ENCODE results near the gene KNG1. TPM values are rescaled to one million over a fixed set of nuclear protein-coding genes. Genes with fewer than 3 reads are reported as not detected.

The KNG1 gene
- total and polyA plus RNA-seq, 2 of the 8 experiments (the other 6 are each of a cell fraction or from before 2014, with no cell fraction given), result 0.05 TPM; not detected in 1

DNA sequence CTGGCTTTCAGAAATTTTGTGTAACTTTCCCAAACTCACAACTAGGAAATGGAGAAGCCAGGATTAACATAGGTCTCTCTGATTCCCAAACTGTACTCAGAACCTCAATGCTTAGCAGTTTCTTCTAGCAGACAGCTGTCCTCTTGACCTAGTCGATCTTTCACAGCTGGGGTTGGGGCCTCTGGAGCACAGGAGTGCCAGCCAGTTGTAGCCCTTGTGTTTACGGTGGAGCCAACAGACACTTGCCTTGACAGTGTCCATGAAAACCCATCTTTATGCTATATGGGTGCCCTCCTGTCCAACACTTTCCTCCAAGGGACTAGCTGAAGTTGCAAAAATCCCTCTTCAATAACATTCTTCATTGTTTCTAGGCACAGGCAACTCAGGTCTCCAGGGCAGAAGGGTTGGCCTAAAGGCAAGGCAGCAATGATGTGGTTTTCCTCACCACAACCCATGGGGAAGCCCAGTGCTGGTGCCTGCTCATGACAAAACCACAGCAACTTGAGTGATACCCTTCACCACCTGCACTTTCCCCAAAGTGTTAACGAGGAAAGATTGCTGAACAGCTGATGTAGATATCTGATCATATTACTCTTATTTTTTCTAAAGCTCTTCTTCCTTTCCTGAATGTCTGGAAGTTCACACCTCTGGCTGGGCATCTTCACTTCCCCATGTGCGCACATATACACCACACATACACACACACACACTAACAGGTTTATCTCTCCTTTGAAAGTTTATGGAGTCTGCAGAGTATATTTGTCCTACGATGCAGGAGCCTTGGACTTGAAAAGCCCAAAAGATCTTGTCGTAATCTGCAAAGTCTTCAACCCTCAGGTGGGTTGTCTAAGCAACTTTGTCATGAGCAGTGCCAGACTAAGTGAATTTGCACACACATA lies 11.0 kb upstream of the KNG1 start (continued):
- TF ChIP-seq CBX5 (IDR thresholded peaks at IDR 0.05; ENCODE audit: low read depth, low read length) (no peak), RAD21 (IDR thresholded peaks at IDR 0.05 in 1 of 2, conservative IDR thresholded peaks at IDR 0.05 in 1 of 2; ENCODE audit: low read depth in 2 of 2, low read length in 2 of 2) (no peak), RNF2 (IDR thresholded peaks at IDR 0.05; ENCODE audit: borderline replicate concordance, low read depth, low read length, missing control alignments, poor library complexity, severe bottlenecking) (no peak), TAF7 (optimal IDR thresholded peaks at IDR 0.05; ENCODE audit: borderline replicate concordance, low read depth, low read length) (no peak), SP4 (IDR thresholded peaks at IDR 0.05; ENCODE audit: low read length) (no peak), BCL11A (IDR thresholded peaks at IDR 0.05; ENCODE audit: low read depth in 2 of 2, low read length in 2 of 2) (no peak), ZNF274 (IDR thresholded peaks at IDR 0.05; ENCODE audit: borderline replicate concordance, extremely low read depth, low read length) (no peak)

Measured in H1 (cell line).